ENCODE data around the gene ORAI2.
A peak's percentile ranks its signal among the peaks of the same experiment; 100 is the strongest.
"Not testable (repeated sequence)": the region's sequence is repeated elsewhere in the genome, so short reads cannot be mapped to it uniquely, and the experiment has no call there.

Gene ORAI2

GRCh38 chr7:102447311-102447710, 13.9 kb downstream of the ORAI2 start:
- no peak for DNase-seq

- DNase-seq = no peak
These were observed 15.8 kb downstream of the ORAI2 start for GRCh38 chr7:102449136-102449535.

- DNase-seq = no peak
These were observed 16.9 kb downstream of the ORAI2 start for GRCh38 chr7:102450242-102450641.

- no peak for DNase-seq
These were observed 18.1 kb downstream of the ORAI2 start for GRCh38 chr7:102451371-102452054.

GRCh38 chr7:102452451-102452850, 19.1 kb downstream of the ORAI2 start:
- DNase-seq = no peak

GRCh38 chr7:102453319-102453718, 19.9 kb downstream of the ORAI2 start:
- DNase-seq = no peak

- DNase-seq = no peak
These were observed 21.1 kb downstream of the ORAI2 start for GRCh38 chr7:102454468-102454867.

GRCh38 chr7:102454932-102455331, 21.6 kb downstream of the ORAI2 start:
- not testable (repeated sequence) for DNase-seq

GRCh38 chr7:102455596-102455995, 22.2 kb downstream of the ORAI2 start:
- DNase-seq = no peak

- DNase-seq = no peak
These were observed 23.0 kb downstream of the ORAI2 start for GRCh38 chr7:102456327-102456726.

GRCh38 chr7:102457352-102457924, 24.1 kb downstream of the ORAI2 start:
- DNase-seq = no peak

GRCh38 chr7:102459221-102459844, 26.0 kb downstream of the ORAI2 start:
- no peak for DNase-seq

GRCh38 chr7:102460467-102460866, 27.1 kb downstream of the ORAI2 start:
- DNase-seq = no peak

- DNase-seq = no peak
These were observed 30.6 kb downstream of the ORAI2 start for GRCh38 chr7:102463841-102464576.

- DNase-seq = peak; percentile 92
These were observed 31.4 kb downstream of the ORAI2 start, which contains the start of the genes ALKBH4 and LRWD1 for GRCh38 chr7:102464577-102465280. ALKBH4 (minus strand) TSS chr7:102464863; CDS start chr7:102464836, 27 bp downstream. LRWD1 (plus strand) TSS chr7:102464984; CDS start chr7:102465081, 97 bp downstream.

GRCh38 chr7:102466097-102466496, 32.7 kb downstream of the ORAI2 start:
- DNase-seq = no peak

GRCh38 chr7:102467581-102468477, 34.5 kb downstream of the ORAI2 start:
- DNase-seq = no peak

- DNase-seq = no peak
These were observed 35.3 kb downstream of the ORAI2 start for GRCh38 chr7:102468478-102469350.

GRCh38 chr7:102469351-102469971, 36.1 kb downstream of the ORAI2 start:
- no peak for DNase-seq
